ENCODE results near the gene GCHFR. TPM values are rescaled to one million over a fixed set of nuclear protein-coding genes. Genes with fewer than 3 reads are reported as not detected.

GCHFR gene
- 0.60 and 2.4 TPM in 2 replicates for total RNA-seq

GRCh38 chr15:40763801-40764628, at the start of gene GCHFR:
Gene GCHFR, plus strand, starts transcription at chr15:40764068. Its CDS starts 113 bp downstream, at chr15:40764181.

GRCh38 chr15:40754883-40755811, 8.7 kb upstream of the GCHFR start, which contains the start of gene RMDN3:
Gene RMDN3, minus strand, starts transcription at chr15:40755254. Its CDS starts 471 bp downstream, at chr15:40754783.

DNA sequence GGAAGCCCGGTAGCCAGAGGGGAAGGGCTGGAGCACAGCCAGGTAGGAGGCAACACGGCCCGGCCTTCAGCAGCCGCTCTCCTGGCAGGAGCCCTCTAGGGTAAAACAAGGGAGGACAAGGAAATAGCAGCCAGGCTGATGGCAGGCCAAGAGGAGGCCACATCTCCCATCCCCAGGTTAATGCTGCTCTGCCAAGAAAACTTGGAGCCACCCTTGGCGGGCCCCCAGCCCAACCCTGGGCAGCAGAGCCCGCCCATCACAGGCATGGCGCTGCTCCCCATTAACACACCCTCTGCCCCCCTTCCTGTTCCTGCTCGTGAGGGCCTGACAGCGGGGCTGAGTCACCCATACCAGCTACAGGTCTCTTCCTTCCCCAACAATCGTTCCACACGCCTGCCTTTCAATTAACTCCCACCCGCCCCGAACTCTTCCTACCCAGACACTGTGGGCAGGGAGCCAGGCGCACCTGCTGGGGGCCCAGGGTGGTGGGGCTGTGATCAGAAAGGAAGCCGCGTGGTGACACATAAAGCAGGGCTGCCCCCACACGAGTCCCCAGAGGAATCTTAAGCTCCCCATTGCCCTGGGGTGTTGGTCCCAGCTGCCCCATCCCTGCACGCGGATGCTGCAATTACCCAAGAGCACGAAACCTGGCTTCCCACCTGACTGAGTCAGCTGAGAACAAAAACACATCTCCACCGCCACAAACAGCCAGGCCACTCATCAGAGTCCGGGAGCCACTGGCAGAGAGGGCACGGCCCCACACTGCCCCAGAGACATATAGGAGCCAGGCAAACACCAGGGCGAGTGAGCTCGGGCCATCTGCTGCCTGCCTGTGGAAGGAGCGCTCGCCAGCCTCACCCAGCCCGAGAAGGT, 5.6 kb downstream of the GCHFR start, which contains the start of gene C15orf62:
TSS of gene C15orf62 (plus strand) at position 707 of the 873 bp plus-strand sequence. CDS start 516 bp downstream, outside the sequence.

GRCh38 chr15:40807028-40807887, 43.4 kb downstream of the GCHFR start, which contains the start of the genes DNAJC17 and ZFYVE19:
Gene DNAJC17, minus strand, starts transcription at chr15:40807473. Its CDS starts 27 bp downstream, at chr15:40807446.
Gene ZFYVE19, plus strand, starts transcription at chr15:40807089. Its CDS starts 501 bp downstream, at chr15:40807590.

Other genes starting within 250 kb of the GCHFR start
- gene CCDC32, start 199.0 kb upstream of the GCHFR start, total RNA-seq, result 17.0 and 21.1 TPM in 2 replicates
- 11.3 and 11.9 TPM in 2 replicates for gene RPUSD2, start 194.8 kb upstream of the GCHFR start, total RNA-seq
- 1.2 and 14.2 TPM in 2 replicates for gene KNL1, start 169.8 kb upstream of the GCHFR start, total RNA-seq
- 0.30 and 4.8 TPM in 2 replicates for gene RAD51, start 68.9 kb upstream of the GCHFR start, total RNA-seq
- 25.7 and 26.4 TPM in 2 replicates for gene RMDN3, start 8.8 kb upstream of the GCHFR start, total RNA-seq
- gene C15orf62, start 5.9 kb downstream of the GCHFR start, total RNA-seq, result under 0.01 and 0.05 TPM in 2 replicates
- gene ZFYVE19, start 43.0 kb downstream of the GCHFR start, total RNA-seq, result 15.1 and 19.3 TPM in 2 replicates
- 7.7 and 27.2 TPM in 2 replicates for gene DNAJC17, start 43.4 kb downstream of the GCHFR start, total RNA-seq
- gene PPP1R14D, start 64.6 kb downstream of the GCHFR start, total RNA-seq, result not detected in 2 replicates
- 0.30 and 0.78 TPM in 2 replicates for gene SPINT1, start 80.0 kb downstream of the GCHFR start, total RNA-seq
- gene RHOV, start 110.2 kb downstream of the GCHFR start, total RNA-seq, result under 0.01 TPM in 1 of 2 replicates, not detected in the other
- 49.3 and 53.2 TPM in 2 replicates for gene VPS18, start 130.4 kb downstream of the GCHFR start, total RNA-seq
- gene DLL4, start 165.3 kb downstream of the GCHFR start, total RNA-seq, result 0.14 and 0.30 TPM in 2 replicates
- 9.5 and 41.9 TPM in 2 replicates for gene CHAC1, start 189.4 kb downstream of the GCHFR start, total RNA-seq

Measured in smooth muscle cell of the umbilical artery (primary cell).